ENCODE measurements around the gene PCBP3. TPM values are rescaled to one million over a fixed set of nuclear protein-coding genes. Genes with fewer than 3 reads are reported as not detected.

Gene PCBP3
- total RNA-seq, 1 donor from 2014 or later = 2.5 TPM

DNA sequence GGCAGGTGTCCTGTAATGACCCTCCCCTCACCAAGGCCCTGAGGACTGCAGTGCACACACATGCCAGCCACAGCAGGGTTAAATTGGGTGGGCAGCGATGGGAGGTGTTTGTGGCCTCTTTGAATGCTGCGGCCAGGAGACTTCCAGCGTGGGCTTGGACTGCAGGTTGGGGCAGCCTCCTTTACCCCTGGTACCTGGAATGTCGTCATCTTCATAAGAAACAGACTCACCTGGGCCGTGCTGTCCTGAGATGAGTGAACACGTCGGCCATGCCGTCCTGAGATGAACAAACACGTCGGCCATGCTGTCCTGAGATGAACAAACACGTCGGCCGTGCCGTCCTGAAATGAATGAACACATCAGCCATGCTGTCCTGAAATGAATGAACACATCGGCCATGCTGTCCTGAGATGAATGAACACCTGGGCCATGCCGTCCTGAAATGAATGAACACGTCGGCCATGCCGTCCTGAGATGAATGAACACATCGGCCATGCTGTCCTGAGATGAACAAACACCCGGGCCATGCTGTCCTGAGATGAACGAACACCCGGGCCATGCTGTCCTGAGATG, 288.0 kb downstream of the PCBP3 start:
- TF ChIP-seq, protein P1, sequence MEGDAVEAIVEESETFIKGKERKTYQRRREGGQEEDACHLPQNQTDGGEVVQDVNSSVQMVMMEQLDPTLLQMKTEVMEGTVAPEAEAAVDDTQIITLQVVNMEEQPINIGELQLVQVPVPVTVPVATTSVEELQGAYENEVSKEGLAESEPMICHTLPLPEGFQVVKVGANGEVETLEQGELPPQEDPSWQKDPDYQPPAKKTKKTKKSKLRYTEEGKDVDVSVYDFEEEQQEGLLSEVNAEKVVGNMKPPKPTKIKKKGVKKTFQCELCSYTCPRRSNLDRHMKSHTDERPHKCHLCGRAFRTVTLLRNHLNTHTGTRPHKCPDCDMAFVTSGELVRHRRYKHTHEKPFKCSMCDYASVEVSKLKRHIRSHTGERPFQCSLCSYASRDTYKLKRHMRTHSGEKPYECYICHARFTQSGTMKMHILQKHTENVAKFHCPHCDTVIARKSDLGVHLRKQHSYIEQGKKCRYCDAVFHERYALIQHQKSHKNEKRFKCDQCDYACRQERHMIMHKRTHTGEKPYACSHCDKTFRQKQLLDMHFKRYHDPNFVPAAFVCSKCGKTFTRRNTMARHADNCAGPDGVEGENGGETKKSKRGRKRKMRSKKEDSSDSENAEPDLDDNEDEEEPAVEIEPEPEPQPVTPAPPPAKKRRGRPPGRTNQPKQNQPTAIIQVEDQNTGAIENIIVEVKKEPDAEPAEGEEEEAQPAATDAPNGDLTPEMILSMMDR (IDR thresholded peaks at IDR 0.05; ENCODE audit: unreplicated experiment) = no peak
- peaks cover 15% of the 10 kb centered on the region for H3K27me3 Mint-ChIP-seq (ENCODE audit: unreplicated experiment)
- H3K36me3 Mint-ChIP-seq (ENCODE audit: low read depth, unreplicated experiment) = peaks cover 12% of the 10 kb centered on the region
- no peaks in the 10 kb centered on the region for H3K9me3 Mint-ChIP-seq (ENCODE audit: unreplicated experiment)
- peaks cover 1% of the 10 kb centered on the region for H3K4me1 Mint-ChIP-seq (ENCODE audit: unreplicated experiment)
- H3K4me3 Mint-ChIP-seq (ENCODE audit: unreplicated experiment) = no peak overlapping the region
- no peak overlapping the region for H3K27ac Mint-ChIP-seq (ENCODE audit: unreplicated experiment)
- no peak for DNase-seq (ENCODE audit: low spot score)

DNA sequence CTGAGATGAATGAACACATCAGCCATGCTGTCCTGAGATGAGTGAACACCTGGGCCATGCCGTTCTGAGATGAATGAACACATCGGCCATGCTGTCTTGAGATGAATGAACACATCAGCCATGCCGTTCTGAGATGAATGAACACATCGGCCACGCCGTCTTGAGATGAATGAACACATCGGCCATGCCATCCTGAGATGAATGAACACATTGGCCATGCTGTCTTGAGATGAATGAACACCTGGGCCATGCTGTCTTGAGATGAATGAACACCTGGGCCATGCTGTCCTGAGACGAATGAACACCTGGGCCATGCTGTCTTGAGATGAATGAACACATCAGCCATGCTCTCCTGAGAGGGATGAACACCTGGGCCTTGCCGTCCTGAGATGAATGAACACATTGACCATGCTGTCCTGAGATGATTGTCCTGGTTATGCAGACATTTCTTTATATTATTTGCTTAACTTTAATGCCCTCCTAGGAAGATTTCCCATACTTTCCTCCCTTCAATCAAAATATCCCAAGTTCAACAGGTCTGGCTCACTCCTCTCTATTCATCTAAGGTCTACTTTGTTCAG, 289.5 kb downstream of the PCBP3 start:
- Mint-ChIP-seq H3K9me3 (ENCODE audit: unreplicated experiment) (peaks cover 7% of the 10 kb centered on the region), H3K27me3 (ENCODE audit: unreplicated experiment) (peaks cover 14% of the 10 kb centered on the region), H3K27ac (ENCODE audit: unreplicated experiment) (no peak overlapping the region), H3K4me3 (ENCODE audit: unreplicated experiment) (no peak overlapping the region), H3K4me1 (ENCODE audit: unreplicated experiment) (no peaks in the 10 kb centered on the region), H3K36me3 (ENCODE audit: low read depth, unreplicated experiment) (peaks cover 12% of the 10 kb centered on the region)
- DNase-seq (ENCODE audit: low spot score) = no peak
- TF ChIP-seq, protein P1 (IDR thresholded peaks at IDR 0.05; ENCODE audit: unreplicated experiment) = no peak

- Mint-ChIP-seq H3K27ac (ENCODE audit: unreplicated experiment) (no peak overlapping the region), H3K9me3 (ENCODE audit: unreplicated experiment) (peaks cover 7% of the 10 kb centered on the region), H3K27me3 (ENCODE audit: unreplicated experiment) (peaks cover 13% of the 10 kb centered on the region), H3K36me3 (ENCODE audit: low read depth, unreplicated experiment) (peaks cover 12% of the 10 kb centered on the region), H3K4me1 (ENCODE audit: unreplicated experiment) (no peaks in the 10 kb centered on the region), H3K4me3 (ENCODE audit: unreplicated experiment) (no peak overlapping the region)
- DNase-seq (ENCODE audit: low spot score) = no peak
- TF ChIP-seq, protein P1 (IDR thresholded peaks at IDR 0.05; ENCODE audit: unreplicated experiment) = no peak
These were observed 290.6 kb downstream of the PCBP3 start for GRCh38 chr21:45934085-45934484.

DNA sequence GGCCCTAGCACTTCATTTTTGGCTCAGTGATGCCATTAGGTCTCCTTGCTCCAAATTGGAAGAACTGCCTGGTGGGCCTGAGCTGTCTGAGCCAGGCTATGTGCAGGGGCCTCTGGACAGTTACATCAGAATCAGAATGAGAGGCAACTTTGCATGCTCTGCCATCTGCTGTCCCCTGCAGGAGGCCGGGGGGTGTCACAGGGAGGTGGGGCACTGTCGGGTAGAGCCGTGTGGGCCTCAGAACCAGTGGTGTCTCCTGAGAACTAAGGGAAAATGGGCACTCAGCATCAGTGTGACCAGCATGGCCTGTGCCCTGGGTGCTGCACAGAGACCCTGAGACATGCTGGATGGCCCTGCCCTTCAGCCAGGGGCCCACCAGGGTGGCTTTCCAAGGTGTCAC, 291.0 kb downstream of the PCBP3 start:
- Mint-ChIP-seq H3K4me3 (ENCODE audit: unreplicated experiment) (no peak overlapping the region), H3K36me3 (ENCODE audit: low read depth, unreplicated experiment) (peaks cover 12% of the 10 kb centered on the region), H3K9me3 (ENCODE audit: unreplicated experiment) (peaks cover 7% of the 10 kb centered on the region), H3K27me3 (ENCODE audit: unreplicated experiment) (peaks cover 13% of the 10 kb centered on the region), H3K4me1 (ENCODE audit: unreplicated experiment) (no peaks in the 10 kb centered on the region), H3K27ac (ENCODE audit: unreplicated experiment) (no peak overlapping the region)
- TF ChIP-seq, protein P1 (IDR thresholded peaks at IDR 0.05; ENCODE audit: unreplicated experiment) = no peak
- no peak for DNase-seq (ENCODE audit: low spot score)

GRCh38 chr21:45935628-45936027, 292.1 kb downstream of the PCBP3 start:
- no peak for DNase-seq (ENCODE audit: low spot score)
- peaks cover 13% of the 10 kb centered on the region for H3K27me3 Mint-ChIP-seq (ENCODE audit: unreplicated experiment)

More at GRCh38 chr21:45935628-45936027, 292.1 kb downstream of the PCBP3 start:
- Mint-ChIP-seq H3K4me3 (ENCODE audit: unreplicated experiment) (no peak overlapping the region), H3K27ac (ENCODE audit: unreplicated experiment) (no peak overlapping the region), H3K36me3 (ENCODE audit: low read depth, unreplicated experiment) (peaks cover 12% of the 10 kb centered on the region), H3K9me3 (ENCODE audit: unreplicated experiment) (peaks cover 7% of the 10 kb centered on the region), H3K4me1 (ENCODE audit: unreplicated experiment) (no peaks in the 10 kb centered on the region)
- TF ChIP-seq, protein P1 (IDR thresholded peaks at IDR 0.05; ENCODE audit: unreplicated experiment) = no peak
